PC-9 (cell line): ENCODE measurements around the gene FUT3. TPM values are rescaled to one million over a fixed set of nuclear protein-coding genes. Genes with fewer than 3 reads are reported as not detected.

Experiments
- BruUV-seq: library from RNA; stranded (reverse); fragments of 400-500 nt; replicated peaks from 2 replicates; lab custom pipeline; 2021; lab: Mats Ljungman, UMichigan
- CTCF ChIA-PET: fragments of 300-600 bp; sonication (Branson Sonifier 250); formaldehyde crosslinking; loops from one replicate; lab custom pipeline; 2022; ENCODE audit warnings: antibody characterized with exemption; lab: Charles Lee
- POLR2A ChIA-PET: fragments of 300-600 bp; sonication (Branson Sonifier 250); formaldehyde crosslinking; loops from one replicate; lab custom pipeline; 2022; ENCODE audit warnings: antibody characterized with exemption; ENCODE audit not compliant: unreplicated experiment; lab: Charles Lee
- DNase-seq, 2 experiments: peaks; one replicate each; pipeline versions ENCODE4 v3.0.0 to v3.0.0-alpha.2; 2015 to 2022; ENCODE audit warnings: mixed read lengths in 1 of 2
- H2AFZ ChIP-seq: fragments of 200-600 bp; sonication (generic); 2 replicates; pipeline ENCODE4 v1.8.1; 2017; ENCODE audit warnings: antibody characterized with exemption
- H3F3A ChIP-seq: fragments of 200-600 bp; sonication (generic); 2 replicates; pipeline ENCODE4 v1.8.1; 2017; ENCODE audit warnings: antibody characterized with exemption, mild to moderate bottlenecking, low read depth; ENCODE audit not compliant: insufficient read depth
- H3K27ac ChIP-seq: fragments of 200-600 bp; sonication (generic); 2 replicates; pipeline ENCODE4 v1.6.1; 2016; ENCODE audit warnings: mixed run types
- H3K27me3 ChIP-seq: fragments of 200-600 bp; sonication (generic); 2 replicates; pipeline ENCODE4 v1.6.1; 2016; ENCODE audit warnings: low read depth, mixed run types; ENCODE audit not compliant: insufficient read depth
- H3K36me3 ChIP-seq: fragments of 200-600 bp; sonication (generic); 2 replicates; pipeline ENCODE4 v1.6.1; 2016; ENCODE audit warnings: low read depth, mixed run types
- H3K4me1 ChIP-seq: fragments of 200-600 bp; sonication (generic); replicated peaks from 2 replicates; pipeline ENCODE4 v1.6.1; 2016; ENCODE audit warnings: mixed run types; ENCODE audit not compliant: insufficient read depth
- H3K4me2 ChIP-seq: fragments of 200-600 bp; sonication (generic); 2 replicates; pipeline ENCODE4 v1.6.1; 2017; ENCODE audit warnings: mixed run types
- H3K4me3 ChIP-seq: fragments of 200-600 bp; sonication (generic); 2 replicates; pipeline ENCODE4 v1.6.1; 2016; ENCODE audit warnings: mixed run types
- H3K79me2 ChIP-seq: fragments of 200-600 bp; sonication (generic); 2 replicates; pipeline ENCODE4 v1.6.1; 2017; ENCODE audit warnings: low read depth, mixed run types
- H3K9me2 ChIP-seq: fragments of 200-600 bp; sonication (generic); 2 replicates; pipeline ENCODE4 v1.8.1; 2017; ENCODE audit warnings: mild to moderate bottlenecking; ENCODE audit not compliant: insufficient read depth
- H3K9me3 ChIP-seq: fragments of 200-600 bp; sonication (generic); 2 replicates; pipeline ENCODE4 v1.8.1; 2016; ENCODE audit warnings: low read depth; ENCODE audit not compliant: insufficient read depth
- H4K20me1 ChIP-seq: fragments of 200-600 bp; sonication (generic); 2 replicates; pipeline ENCODE4 v1.8.1; 2017; ENCODE audit not compliant: insufficient read depth
- EZH2 ChIP-seq: fragments of 200-600 bp; sonication (generic); IDR thresholded peaks from 2 replicates; pipeline ENCODE4 v1.8.0; 2017; ENCODE audit warnings: antibody characterized with exemption, low read depth
- intact Hi-C: fragments of 100-400 bp; cut with micrococcal nuclease; formaldehyde crosslinking; loops from one replicate; pipeline ENCODE4 v1.10.0; 2022; ENCODE audit not compliant: unreplicated experiment
- total RNA-seq: library from RNA; stranded (reverse); gene quantifications from 2 replicates; pipeline ENCODE4 v1.2.3, GENCODE V29; 2021
- TF ChIP-seq, protein P1 (sequence below): fragments of 200-600 bp; sonication (generic); conservative IDR thresholded peaks from 2 replicates; pipeline ENCODE4 v1.6.1; 2017; ENCODE audit warnings: mixed run types, antibody characterized with exemption, mild to moderate bottlenecking, moderate library complexity

Gene FUT3
- total RNA-seq, 1 experiment from 2014 or later: 28.5 TPM

DNA sequence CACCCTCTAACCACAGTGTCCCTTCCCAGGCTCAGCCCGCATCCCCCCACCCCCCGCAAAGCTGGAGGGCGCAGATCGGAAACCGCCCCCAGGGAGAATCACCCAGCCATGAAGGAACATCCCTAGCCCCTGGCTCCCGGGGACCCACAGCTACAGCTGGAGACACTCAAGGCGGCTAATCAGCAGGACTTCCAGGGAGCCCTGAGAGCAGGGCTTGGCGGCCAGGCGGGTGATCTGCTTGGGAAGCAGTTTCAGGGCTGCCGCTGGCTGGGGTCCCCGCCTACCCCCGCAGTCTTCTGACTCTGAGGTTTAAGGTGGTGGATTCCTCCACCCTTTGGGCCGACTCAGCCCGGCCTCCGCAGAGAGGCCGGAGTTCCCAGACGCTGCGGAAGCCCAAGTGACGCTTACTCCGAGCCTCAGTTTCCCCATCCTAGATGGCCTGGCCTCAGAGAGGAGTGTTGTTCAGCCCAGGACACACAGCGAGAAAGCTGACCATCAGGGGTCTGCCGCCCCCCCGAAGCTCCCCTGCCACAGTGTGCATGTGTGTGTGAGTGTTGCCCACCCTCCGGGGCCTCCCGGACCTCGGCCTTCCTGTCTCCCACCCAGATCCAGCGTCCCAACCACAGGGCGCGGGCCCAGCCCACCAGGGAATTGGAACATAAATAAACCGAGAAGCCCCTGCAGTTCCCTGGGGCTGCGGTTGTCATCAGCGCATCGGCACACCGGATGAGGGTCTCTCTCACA lies 21.5 kb downstream of the FUT3 start:
- Histone ChIP-seq H3K79me2 (no peaks in the 10 kb centered on the region), H3K27me3 (no peaks in the 10 kb centered on the region), H3K9me2 (no peaks in the 10 kb centered on the region), H2AFZ (no peak overlapping the region), H3K27ac (no peak overlapping the region), H3K4me3 (peak overlapping the region; percentile 85; the same call in 1 of the 2 replicates), H3K9me3 (no peaks in the 10 kb centered on the region), H3F3A (peaks cover 17% of the 10 kb centered on the region; the same call in 1 of the 2 replicates), H3K4me1 (0 out of 2 replicates have a peak, but pooled peaks cover 9% of the 10 kb centered on the region), H3K4me2 (peak overlapping the region; percentile 81), H4K20me1 (no peaks in the 10 kb centered on the region), H3K36me3 (no peaks in the 10 kb centered on the region)
- no peak for DNase-seq
- intact Hi-C loops: no loop called here
- no TSS peak for BruUV-seq
- TF ChIP-seq, protein P1, sequence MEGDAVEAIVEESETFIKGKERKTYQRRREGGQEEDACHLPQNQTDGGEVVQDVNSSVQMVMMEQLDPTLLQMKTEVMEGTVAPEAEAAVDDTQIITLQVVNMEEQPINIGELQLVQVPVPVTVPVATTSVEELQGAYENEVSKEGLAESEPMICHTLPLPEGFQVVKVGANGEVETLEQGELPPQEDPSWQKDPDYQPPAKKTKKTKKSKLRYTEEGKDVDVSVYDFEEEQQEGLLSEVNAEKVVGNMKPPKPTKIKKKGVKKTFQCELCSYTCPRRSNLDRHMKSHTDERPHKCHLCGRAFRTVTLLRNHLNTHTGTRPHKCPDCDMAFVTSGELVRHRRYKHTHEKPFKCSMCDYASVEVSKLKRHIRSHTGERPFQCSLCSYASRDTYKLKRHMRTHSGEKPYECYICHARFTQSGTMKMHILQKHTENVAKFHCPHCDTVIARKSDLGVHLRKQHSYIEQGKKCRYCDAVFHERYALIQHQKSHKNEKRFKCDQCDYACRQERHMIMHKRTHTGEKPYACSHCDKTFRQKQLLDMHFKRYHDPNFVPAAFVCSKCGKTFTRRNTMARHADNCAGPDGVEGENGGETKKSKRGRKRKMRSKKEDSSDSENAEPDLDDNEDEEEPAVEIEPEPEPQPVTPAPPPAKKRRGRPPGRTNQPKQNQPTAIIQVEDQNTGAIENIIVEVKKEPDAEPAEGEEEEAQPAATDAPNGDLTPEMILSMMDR: no peak
- TF ChIP-seq EZH2: no peak
- ChIA-PET CTCF (no interaction called here), POLR2A (interaction anchor here (0.6 kb wide), 1 partner anchor 20 kb away, joined by 4 read pairs; no protein-coding TSS in a partner anchor)

DNA sequence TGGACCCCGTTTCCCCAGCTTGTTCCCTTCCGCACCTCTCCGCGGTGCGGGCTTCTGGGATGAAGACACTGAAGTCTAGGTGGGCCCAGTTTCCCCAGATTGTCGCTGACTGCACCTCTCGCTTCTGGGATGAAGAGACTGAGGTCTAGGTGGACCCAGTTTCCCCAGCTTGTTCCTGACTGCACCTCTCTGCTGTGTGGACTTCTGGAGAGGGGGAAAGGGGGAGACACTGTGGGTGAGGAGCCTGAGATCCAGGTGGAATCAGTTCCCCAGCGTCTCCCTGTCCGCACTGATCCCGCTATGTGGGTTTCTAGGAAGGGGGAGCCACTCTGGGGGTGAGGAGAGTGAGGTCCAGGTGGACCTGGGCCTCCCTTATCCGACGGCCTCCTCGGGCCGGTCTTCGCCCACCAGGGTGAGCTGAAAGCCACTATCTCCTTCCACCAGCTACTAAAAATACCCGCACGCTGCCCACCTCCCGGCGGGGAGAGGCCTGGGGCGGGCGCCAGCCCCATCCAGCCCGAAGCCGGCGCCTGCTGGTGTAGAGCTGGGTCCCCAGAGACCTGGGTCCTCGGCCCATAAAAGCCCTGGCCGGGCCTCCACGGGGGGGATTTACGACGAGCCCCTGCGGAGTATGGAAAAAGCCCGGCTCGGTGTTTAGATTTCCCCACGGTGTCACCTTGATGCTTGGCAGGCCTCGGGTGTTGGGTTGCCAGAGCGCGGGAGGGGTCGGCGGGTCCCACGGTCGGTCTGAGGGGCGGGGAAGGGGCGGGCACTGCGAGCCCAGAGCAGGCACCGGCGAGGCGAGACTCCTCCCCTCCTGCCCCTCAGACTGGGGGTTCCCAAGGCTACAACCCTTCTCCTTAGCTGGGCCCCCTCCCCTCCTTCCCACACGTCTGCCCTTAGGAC lies 22.3 kb downstream of the FUT3 start:
- no peak for TF ChIP-seq EZH2
- TF ChIP-seq, protein P1: no peak
- Histone ChIP-seq H3K4me3 (peak overlapping the region; percentile 85), H3K4me2 (peak overlapping the region; percentile 81), H3K9me3 (no peaks in the 10 kb centered on the region), H3K4me1 (0 out of 2 replicates have a peak, but pooled peaks cover 9% of the 10 kb centered on the region), H3F3A (peaks cover 17% of the 10 kb centered on the region; the same call in 1 of the 2 replicates), H3K27ac (peak overlapping the region; percentile 58), H3K79me2 (no peaks in the 10 kb centered on the region), H3K9me2 (no peaks in the 10 kb centered on the region), H2AFZ (peak overlapping the region; percentile 62), H4K20me1 (no peaks in the 10 kb centered on the region), H3K27me3 (no peaks in the 10 kb centered on the region), H3K36me3 (no peaks in the 10 kb centered on the region)
- DNase-seq: no peak
- POLR2A ChIA-PET: interaction anchor here (0.6 to 0.7 kb wide), 2 partner anchors 583 to 713 kb away, joined by 5 to 25 read pairs; no protein-coding TSS in a partner anchor
- intact Hi-C loops: no loop called here
- BruUV-seq: TSS peak; percentile 96
- CTCF ChIA-PET: interaction anchor here (1.1 kb wide), 1 partner anchor 25 kb away, joined by 4 read pairs; no protein-coding TSS in a partner anchor
